NOMO-1 treated with DMSO at 0.1 percent for 48 hours (cell line): ENCODE data around the gene TMEM231.
"Not testable (repeated sequence)": the region's sequence is repeated elsewhere in the genome, so short reads cannot be mapped to it uniquely, and the experiment has no call there.

Experiments
- DNase-seq: peaks from one replicate; lab custom pipeline; 2025; ENCODE audit not compliant: unreplicated experiment; lab: John Stamatoyannopoulos, UW

The TMEM231 gene, protein sequence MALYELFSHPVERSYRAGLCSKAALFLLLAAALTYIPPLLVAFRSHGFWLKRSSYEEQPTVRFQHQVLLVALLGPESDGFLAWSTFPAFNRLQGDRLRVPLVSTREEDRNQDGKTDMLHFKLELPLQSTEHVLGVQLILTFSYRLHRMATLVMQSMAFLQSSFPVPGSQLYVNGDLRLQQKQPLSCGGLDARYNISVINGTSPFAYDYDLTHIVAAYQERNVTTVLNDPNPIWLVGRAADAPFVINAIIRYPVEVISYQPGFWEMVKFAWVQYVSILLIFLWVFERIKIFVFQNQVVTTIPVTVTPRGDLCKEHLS

DNA sequence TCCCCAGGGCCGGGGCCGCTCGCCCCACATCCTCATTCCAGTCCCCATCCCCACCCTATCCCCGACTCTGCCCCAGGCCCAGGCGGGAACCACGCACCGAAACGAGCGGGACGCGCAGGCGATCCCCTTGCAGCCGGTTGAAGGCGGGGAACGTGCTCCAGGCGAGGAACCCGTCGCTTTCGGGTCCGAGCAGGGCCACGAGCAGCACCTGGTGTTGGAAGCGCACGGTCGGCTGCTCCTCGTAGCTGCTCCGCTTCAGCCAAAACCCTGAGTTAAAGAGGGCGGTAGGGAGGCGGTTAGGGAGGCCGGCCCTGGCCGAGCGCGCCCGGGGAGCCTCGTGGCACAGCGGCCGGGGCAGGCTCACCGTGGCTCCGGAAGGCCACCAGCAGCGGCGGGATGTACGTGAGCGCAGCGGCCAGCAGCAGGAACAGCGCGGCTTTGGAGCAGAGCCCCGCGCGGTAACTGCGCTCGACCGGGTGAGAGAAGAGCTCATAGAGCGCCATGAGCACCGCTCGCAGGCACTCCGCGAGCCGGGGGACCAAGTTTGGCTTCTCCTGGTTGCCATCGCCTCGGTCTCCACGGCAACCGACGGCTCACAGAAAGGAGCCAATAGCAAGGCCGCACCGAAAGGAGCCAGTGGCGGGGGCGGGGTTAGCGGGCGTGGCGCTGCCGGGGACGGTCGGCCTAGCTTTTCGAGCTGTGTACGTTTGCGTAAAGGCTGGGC lies at the start of gene TMEM231:
Gene TMEM231, minus strand, starts transcription at position 546 of the 724 bp plus-strand sequence. Its CDS starts 43 bp downstream, at position 503.
- DNase-seq, result peak; percentile 90

DNA sequence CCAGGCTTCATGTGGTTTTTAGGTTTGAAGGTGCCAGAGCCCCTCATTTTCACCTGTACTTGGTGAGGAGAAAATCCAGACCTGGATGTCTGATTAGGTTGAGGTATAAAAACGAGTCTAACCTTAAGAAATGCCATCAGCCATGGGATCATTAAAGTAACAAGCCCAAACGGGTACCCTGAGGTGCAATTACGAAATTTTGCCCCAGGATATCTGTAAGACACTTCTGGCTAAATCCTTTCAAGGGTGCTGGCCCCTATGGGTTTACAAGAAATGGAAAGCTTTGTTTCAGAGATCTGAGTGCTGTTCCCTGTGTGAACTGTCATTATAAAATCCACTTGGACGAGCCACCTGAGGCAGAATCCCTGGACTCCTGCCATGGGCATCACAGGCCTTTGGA lies 47.2 kb upstream of the TMEM231 start:
- DNase-seq, result no peak

DNA sequence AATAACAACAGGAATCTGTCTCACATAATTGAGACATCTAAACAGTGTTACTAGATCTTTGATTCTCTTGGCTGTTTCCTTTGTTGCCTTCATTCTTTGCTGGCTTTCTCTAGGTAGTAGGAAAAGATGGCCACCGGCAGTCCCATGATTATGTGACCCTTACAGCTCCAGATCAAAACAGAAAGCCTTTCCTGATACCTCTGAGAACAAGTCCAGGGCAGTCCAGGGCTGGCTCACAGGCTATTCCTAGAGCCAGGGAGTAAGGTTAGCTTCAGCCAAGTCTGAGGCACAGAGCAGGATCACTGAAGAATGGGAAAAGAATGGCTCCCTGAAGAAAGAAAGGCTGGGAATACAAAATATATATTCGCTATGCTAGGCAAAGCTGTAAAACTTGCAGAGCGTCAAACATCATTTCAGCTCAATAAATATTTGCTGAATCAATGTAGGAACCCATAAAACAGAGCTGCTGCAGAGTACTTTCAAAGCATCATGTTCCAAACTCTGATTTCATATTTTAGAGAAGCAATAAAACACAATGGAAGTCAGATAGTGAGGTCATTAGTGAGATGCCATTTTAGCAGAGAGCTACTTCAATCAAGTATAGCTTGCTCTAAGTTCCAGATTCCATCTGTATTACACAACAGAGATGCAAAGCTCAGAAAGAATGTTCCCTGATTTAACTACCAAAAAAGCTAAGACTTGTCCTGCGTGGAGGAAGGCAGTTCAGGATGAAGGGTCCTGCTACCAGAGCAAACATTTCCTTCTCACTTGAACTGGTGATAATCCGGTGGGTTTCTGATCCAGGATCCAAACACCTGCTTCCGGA lies 43.6 kb upstream of the TMEM231 start:
- DNase-seq, result no peak

DNA sequence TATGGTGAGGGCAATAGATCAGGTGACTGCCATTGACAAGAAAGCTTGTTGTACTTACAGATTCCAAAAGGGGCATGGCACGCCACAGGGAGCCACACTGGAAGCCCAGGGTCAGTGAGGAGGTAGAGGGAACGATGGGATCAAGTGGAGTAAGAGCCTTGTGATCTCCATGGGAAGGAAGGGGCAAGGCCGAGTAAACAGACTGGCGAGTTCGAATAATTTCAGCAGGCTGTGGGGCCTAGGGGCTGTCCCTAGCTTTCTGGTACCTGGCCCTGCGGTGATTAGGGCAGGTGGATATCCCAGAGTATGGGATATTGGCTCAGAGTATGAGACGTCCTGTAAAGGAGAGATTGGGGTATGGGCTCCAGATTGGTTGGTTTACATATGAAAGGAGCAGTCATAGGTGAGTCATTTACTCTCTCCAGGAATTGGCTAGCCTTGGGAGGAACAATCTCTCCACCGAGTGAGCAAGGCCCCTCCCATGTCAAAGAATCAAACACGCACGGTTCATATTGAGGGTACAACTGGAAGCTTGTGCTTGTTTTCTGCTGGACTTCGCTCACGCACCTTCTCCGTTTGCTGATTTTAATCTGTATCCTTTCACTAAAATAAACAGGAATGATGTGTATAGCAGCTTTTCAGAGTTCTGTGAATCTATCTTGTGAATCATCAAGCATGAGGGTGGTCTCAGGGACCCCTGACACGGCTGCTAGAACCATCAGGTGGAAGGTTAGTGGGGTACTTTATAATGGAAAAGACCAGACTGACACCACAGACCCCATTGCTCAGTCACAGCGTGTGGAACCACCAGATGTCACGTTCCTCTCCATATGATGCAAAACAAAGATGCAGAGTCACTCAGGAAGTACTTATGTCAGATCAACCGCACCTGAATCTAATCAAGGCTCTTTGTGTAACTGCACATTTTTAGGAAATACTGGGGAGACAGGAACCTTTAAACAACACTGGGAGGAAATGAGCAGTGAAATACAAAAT lies 38.1 kb upstream of the TMEM231 start:
- peak; percentile 86 for DNase-seq

DNA sequence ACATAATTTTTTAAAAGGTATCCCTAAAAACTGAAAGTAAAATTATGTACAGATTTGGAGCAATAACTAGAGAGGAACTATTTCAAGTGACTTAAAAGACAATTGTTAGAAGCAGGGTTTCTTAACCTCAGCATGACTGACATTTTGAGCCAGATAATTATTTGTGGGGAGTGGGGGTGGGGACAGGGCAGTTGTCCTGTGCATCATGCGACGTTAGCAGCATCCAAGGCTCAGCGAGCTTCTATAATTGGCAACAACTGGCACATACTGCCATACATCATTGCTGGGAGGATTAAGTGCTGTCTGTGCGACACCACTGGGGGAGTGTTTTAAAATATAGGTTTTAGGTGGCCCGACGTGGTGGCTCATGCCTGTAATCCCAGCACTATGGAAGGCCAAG lies 37.3 kb upstream of the TMEM231 start:
- peak; percentile 71 for DNase-seq

DNA sequence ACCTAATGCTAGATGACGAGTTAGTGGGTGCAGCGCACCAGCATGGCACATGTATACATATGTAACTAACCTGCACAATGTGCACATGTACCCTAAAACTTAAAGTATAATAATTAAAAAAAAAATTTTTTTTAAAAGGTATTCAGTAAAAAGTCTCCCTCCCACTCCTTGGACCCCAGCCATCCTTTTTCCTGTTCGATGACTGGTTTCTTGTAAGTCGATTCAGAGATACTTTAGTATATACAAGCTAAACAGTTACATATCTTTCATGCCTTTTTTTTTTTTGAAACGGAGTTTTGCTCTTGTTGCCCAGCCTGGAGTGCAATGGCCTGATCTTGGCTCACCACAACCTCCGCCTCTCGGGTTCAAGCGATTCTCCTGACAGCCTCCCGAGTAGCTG lies 35.9 kb upstream of the TMEM231 start:
- not testable (repeated sequence) for DNase-seq

DNA sequence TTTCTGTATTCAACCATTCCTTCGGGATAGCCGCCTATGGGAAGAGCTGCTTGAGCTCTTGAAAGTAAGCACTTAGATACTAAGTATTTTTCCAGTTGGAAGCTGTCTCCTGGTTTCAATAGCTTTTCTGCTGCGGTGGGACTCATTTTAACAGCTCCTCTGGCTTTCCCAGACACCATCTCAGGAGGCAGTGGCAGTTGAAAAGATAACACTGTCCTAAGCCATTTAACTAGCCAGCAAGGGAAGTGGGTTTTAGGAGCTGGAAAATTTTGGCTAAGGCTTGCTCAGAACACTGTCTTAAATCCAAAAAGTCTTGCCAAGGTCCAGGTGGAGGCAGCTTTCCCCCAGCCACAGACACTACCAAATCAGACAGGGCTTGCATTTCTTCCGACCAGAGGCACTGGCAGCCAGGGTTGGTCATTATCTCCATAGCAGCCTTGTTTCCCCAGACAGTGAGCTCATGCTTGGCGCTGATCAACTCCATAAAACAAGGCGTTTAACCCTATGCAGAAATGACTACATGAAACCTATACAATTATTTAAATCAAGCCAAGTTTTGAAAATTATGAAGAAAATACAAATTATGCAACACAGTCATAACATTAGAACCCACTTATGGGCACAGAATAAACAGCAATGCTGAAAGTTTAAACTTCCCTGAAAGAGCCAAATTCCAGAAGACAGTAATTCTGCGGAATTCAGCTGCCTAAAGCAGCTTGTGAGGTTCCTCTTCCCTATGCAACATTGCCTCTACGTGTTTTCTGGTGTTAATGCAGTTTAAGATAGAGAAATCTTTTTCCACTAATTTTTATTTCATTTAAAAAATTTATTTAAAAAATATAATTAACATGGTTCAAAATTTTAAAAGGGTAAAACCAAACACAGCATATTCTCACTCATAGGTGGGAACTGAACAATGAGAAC lies 35.1 kb upstream of the TMEM231 start:
- no peak for DNase-seq

DNA sequence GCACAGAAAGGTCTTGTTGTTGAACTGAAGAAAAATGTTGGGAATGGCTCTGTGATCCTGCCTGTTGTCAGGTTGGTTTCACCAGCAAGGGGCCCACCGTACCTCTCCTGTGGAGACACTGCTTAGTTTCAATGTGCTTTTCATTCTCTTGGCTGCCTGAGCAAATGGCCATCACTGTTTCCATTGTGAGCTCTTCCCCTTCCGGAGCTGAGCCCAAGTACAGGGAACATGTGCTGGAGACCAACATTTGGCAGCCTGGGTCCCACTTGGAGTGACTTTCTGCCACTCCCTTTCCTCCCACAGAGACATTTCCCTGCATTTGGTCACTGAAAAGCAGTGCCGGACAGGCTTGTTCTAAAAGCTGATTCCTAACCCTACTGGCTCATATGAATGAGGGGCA lies 33.3 kb upstream of the TMEM231 start:
- no peak for DNase-seq

DNA sequence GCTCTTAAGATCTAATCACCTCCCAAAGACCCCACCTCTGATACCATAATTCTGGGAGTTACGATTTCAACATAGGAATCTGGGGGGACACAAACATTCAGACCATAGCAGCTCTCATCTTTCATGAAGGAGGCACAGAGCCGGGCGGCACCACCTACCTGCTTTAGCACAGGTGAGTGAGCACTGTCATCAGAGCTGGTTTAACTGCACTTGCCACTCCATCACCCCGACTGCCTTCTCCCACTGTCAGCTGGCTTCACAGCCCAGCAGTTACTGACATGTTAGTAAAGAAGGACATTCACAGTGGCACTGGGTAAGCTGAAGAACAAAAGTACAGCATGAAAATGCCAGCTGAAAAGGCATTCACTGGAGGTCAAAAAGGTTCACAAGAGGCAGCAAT lies 32.7 kb upstream of the TMEM231 start:
- no peak for DNase-seq

DNA sequence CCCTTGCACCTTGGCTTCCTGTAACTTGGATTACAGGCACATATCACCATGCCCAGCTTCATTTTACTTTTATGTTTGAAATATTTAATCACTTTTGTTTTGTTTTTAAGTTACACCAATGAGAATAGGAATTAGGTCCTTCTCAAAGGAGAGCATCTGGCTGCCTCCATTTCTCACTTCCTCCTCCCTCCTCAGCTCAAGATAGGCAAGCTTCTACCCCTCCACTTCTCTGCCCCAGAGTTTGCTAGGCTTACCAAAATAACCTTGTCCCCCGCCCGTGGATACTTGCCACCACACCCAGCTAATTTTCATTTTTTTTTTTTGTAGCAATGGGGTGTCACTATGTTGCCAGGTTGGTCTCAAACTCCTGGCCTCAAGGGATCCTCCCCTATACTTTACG lies 28.1 kb upstream of the TMEM231 start:
- DNase-seq, result peak; percentile 9

DNA sequence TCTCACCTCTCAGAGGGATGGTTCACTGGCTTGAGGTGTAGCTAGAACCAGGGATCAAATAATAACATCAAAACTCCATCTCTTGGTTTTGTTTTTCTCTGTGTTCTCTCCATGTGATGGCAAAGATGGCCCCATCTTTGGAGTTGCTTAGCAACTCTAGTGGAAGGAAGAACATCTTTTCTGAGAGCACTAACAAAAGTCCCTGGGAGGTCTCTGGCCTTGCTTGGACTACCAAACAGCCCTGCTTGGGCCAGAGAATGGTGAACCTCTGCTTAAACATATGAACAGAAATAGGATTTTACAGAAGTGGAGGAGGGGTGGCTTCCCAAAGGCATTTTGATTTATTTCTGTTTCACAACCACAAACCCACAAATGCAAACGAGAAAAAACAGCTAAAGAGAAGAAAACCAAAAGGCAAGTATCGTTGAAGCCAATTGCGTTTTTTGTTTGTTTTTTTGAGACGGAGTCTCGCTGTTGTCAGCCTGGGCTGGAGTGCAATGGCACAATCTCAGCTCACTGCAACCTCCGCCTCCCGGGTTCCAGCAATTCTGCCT lies 23.3 kb upstream of the TMEM231 start:
- peak; percentile 72 for DNase-seq

DNA sequence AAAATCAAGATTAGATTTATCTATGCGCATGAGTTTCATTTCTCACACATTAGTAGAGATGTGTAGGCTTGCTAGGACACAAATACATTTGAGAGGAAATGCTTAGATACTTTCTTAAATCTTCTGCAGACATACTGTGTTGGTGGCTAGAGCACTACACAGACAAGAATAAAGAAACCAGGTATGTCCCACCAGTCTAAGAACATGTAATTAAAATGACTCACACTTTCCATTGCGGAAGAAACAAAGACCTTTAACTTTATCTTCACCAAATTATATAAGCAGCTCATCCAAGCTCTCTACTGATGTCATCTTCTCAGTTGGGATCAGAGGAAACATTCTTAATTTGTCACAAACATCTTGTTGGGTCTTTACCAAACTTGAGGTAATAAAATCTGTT lies 22.7 kb upstream of the TMEM231 start:
- peak; percentile 27 for DNase-seq

DNA sequence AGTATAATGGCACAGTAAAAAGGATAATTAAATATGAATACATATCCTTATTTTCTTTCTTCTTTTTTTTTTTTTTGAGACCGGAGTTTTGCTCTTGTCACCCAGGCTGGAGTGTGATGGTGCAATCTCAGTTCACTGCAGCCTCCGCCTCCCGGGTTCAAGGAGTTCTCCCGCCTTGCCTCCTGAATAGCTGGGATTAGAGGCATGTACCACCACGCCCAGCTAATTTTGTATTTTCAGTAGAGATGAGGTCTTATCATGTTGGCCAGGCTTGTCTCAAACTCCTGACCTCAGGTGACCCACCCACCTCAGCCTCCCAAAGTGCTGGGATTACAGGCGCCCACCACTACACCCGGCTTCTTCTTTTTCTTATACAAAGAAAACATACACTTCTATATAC lies 22.2 kb upstream of the TMEM231 start:
- DNase-seq, result no peak

DNA sequence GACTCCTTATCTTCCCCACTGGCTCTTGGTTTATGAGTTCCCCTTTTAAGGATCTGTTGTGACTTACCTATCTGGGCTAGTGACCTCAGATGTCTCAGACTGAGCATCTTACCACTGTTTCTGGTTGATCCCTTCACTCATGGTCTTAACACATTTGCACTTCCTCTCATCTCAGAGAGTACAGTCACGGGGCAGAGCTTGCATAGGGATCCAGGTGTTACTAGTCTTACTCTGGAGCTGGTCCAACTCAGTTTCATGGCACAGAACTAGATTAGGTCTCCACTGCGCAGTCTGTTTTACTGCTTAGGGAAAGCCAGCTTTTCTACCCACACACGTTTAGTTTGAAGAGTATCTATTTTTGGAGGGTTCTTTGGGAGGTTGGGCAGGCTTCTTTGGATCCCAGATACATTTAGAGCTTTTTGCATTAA lies 20.3 kb upstream of the TMEM231 start:
- no peak for DNase-seq

DNA sequence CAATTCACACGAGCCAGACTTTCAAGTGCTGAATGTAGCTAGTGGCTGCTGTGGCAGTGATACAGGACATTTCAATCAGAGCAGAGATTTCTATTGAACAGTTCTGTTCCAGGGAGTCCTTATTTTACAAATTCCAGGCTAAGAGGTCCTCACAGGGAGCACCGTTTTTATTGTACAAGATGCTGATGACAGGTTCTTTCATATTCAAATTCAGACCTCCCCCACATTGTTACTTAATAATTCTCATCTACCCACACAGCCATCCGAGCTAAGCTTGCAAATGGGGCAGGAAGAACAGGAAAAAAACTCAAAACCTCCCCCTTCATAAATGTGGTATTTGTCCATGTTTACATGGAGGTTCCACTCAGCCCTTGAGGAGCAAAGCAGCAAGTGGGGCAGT lies 19.9 kb upstream of the TMEM231 start:
- no peak for DNase-seq

DNA sequence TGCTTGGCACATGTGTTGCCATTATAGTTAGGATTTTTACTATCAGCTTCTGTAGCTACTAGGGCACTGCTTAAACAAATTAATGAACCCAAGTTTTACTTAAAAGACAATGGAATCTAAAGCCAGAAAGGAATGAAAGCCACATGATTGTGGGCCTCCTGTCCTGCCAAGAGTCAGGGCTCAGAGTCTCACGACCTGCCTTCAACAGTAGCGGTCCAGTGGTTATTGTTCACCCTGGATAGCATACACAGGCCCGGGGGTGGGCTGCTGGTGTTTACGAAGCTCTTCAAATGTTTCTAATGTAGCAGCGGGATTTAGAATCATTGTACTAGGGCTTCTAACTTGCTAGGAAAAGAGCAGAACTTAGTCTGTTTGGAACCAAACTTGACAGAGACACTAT lies 17.9 kb upstream of the TMEM231 start:
- DNase-seq, result no peak

DNA sequence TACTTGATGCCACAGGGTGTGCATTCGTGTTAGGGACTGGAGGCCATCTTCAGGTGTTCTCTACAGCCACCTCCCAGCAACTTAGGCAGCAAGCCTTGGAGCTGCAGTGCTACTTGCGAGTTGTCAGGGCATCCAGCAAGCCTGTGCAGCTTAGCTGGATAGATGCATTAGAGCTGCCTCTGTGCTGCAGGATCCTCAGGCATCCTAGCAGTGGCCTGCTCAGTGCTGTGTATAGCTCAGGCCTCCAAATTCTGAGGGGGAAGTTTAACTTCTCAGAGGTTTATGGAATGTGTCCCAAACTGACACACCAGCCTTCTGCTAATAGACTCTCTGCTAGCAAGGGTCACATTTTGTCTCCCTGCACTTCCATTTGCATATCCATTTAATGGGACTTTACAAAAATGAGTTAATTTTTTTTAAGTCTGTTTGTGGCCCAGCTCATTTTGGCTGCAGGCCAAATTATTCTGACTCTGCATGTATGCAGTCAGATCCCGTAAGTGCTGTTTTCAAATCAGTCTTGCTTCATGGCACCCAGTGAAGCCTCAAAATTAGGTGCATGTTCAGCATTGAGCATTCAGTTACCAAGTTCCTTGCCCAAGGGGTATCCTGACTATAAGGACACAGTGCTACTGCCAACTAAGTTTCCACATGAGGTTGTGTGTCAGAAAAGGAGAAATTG lies 17.0 kb upstream of the TMEM231 start:
- no peak for DNase-seq

DNA sequence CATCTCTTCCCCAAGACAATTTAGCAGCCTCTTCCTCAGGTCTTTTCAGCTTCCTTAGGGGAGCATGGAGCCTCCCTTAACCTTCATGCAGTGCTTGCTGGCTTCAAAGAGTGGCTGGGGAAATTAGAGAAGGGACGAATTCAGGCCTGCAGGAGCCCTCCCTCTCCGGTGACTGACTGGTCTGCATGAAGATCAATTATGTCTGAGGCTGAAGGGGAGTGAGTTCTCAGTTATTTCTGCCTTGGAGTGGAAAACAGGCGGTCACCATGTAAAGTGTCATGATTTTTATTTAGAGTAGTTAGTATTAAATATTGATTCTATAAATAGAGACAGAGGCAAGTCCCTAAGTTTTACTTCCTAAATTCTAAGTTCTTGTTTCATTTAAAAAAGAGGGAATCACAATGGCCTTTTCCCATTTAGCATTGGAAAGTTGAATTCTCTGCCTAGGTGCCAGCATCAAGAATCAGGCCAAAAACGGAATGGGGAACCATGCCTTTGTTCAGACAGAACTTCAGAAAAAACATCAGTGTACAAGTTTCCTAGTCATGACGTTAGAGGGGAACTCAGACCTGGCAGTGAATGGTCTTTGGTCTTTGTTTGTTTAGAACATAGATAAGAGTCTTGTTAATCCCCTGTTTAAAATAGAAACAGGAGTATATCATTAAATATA lies 14.5 kb upstream of the TMEM231 start:
- DNase-seq, result peak; percentile 23
